HG02870 (cell line): ENCODE data around the gene TSACC.
A peak's percentile ranks its signal among the peaks of the same experiment; 100 is the strongest.
"Not testable (repeated sequence)": the region's sequence is repeated elsewhere in the genome, so short reads cannot be mapped to it uniquely, and the experiment has no call there.

Source experiments
- ATAC-seq: cut with Tn5 transposase; IDR thresholded peaks from one replicate; pipeline ENCODE4 v1.9.1; 2021; ENCODE audit warnings: mild to moderate bottlenecking, moderate library complexity; ENCODE audit not compliant: unreplicated experiment

Gene TSACC

DNA sequence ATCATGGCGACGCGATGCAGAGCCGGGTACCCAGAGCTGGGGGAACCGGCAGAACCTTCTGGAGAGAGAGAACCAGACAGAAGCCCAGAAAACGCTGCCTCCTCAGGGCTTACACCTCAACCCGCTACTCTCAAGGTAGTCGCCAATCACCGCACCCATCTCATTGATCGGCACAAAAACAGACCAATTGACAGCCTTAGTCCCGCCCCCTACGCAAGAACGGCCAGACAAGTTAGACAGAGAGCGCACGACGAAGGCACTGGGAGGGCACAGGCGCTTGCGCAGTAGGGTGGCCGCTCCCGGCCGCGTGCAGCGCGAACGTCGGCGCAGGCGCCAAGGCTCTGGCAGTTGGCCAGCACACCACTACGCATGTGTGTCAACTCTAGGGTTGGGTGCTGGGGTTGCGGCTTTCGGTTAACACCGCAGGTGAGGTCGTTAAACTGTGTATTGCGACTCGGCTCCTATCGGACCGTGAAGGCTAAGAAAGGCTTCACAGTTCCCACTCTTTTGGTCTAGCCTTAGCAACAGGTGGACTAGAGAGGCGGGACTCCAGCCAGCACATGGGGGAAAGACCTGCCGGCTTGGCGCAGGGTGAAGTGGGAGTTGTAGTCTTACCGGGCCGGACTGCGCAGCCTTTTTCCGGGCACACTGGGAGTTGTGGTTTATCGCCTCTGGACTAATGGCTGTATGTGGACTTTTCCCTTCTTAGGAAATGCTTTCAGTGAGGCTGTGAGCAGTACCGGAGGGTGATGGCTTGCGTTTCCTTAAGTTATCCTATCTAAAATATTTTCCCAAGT is at the start of gene TSACC, which contains the start of gene CCT3:
TSACC (plus strand) TSS at position 347 of the 797 bp plus-strand sequence. CDS start 1,232 bp downstream, outside the sequence.
CCT3 (minus strand) TSS at position 113 of the 797 bp plus-strand sequence; CDS start at position 5, 108 bp downstream.
- peak; percentile 90 for ATAC-seq

DNA sequence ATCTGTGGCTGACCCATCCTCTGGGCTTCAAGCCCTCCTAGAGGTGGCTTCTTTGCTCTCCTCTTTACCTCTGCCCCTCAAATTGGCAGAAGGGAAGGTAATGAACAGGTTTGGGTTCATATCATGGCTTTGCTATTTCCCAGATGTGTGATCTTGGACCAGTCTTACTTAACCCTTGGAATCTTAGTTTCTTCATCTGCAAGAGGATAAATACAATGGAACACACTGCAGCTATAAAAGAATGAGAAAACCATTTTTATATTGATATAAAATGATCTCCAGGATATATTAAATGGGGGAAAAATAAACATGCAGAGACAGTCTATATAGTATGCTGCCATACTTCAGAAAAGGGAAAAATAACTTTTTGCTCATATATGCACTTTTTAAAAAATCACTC is 48.5 kb upstream of the TSACC start:
- no peak for ATAC-seq

DNA sequence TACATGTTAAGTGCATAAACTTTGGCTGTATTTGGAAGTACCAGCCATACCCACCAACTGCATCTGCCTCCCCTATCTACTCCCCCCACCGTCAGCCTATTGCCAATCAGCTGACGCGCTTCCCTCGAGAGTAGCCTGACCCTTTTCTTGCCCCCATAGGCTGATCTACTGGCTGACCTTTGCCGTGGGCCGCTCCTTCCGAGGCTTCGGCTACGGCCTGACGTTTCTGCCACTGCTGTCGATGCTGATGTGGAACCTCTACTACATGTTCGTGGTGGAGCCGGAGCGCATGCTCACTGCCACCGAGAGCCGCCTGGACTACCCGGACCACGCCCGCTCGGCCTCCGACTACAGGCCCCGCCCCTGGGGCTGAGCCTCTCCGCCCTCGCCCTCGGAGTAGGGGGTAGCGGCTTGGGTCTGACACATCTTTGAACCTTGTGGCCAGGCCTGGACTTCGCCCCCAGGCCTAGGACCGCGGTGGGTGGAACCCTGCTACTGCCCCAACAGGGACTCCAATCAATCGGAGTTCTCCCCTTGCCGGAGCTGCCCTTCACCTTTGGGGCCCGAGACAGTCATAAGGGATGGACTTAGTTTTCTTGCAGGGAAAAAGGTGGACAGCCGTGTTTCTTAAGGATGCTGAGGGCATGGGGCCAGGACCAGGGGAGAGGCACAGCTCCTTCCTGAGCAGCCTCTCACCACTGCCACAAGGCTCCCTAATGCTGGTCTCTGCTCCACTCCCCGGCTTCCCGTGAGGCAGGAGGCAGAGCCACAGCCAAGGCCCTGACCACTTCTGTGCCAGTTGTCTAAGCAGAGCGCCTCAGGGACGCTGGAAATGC is 46.9 kb upstream of the TSACC start:
- ATAC-seq: no peak

DNA sequence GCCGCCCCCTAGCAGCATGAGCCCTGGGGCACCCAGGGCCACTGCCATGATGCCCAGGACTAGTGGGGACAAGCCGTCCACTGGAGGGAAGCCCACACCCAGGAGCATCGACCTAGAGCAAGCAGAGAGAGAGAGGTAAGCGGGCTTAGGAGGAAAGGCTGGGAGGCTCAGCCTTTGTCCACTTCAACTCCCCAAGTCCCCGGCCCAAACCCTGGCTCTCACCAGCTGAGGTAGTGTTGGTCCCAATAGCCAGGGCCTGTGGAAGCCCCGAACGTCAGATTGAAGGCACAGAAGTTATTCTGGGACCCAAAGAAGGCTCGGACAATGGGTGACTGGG is 45.3 kb upstream of the TSACC start:
- ATAC-seq: no peak

DNA sequence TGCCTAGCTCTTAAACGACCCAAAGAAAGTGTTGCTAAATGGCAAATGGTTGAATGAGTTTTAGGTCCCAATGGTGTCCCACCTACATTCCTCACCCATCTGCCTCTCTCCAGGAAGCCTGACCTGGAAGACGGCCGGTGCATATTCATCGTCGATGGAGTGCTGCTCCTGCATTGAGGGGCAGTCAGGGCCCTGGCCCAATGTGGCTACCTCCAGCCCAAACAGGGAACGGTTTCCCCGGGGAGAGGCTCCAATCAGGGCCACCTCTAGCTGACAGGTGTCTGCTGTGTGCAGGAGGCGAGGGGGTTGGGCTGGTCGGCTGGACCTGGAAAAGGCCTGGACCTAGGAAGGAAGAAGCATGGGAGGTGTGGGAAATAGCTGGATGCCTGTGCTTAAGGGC is 44.4 kb upstream of the TSACC start:
- ATAC-seq: no peak

DNA sequence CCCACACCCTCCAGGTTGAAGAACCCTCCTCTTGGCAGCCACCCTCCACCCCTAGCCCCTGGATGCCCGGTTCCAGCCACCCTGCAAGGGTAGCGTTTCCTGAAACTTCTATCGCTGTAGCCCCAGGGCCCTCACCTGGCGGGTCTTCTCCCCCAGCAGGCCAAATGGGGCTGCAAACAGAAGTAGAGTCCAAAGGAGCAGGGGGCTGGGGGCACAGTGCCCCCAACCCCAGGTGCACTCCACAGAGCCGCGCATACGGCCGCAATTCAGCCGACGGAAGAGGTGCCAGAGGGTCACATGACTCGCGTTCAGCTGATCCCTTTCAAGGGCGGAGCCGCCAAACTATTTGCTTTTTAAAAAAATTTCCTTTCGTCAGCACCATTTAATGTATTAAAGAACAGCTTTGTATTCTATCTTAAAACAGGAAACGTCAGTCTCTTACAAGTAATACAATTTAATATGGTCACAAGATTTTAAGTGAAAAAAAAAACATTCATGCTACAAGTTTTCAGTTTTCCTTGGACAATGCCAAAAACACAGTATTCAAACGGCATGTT is 42.9 kb upstream of the TSACC start, which contains the start of gene GLMP:
GLMP (minus strand) TSS at position 289 of the 557 bp plus-strand sequence; CDS start at position 255, 34 bp downstream.
- peak; percentile 45 for ATAC-seq

DNA sequence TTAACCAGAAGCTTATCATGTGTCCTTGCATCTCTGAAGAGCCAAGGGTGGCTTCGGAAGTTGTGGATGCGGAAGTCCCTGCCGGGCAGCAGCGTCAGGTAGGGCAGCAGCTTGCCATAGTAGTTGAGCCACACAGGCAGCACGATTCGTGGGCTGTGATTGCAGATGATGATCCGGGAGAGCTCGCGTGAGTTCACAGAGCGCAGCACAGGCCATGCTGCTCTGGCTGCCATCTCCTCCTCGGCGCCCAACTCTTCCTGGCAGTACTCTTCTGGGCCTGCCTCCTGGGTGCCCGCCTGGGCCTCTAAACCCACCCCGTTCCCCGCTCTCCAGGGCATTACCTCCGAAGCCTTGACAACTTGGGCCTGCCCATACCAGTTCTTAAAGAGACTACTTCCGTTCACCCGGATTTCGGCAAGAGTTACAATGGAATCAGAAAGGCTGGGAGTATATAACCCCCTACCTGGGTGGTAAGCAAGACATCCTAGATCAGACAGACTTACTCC is 39.4 kb upstream of the TSACC start, which contains the start of gene VHLL:
VHLL (minus strand) TSS at position 456 of the 506 bp plus-strand sequence; CDS start at position 338, 118 bp downstream.
- no peak for ATAC-seq

DNA sequence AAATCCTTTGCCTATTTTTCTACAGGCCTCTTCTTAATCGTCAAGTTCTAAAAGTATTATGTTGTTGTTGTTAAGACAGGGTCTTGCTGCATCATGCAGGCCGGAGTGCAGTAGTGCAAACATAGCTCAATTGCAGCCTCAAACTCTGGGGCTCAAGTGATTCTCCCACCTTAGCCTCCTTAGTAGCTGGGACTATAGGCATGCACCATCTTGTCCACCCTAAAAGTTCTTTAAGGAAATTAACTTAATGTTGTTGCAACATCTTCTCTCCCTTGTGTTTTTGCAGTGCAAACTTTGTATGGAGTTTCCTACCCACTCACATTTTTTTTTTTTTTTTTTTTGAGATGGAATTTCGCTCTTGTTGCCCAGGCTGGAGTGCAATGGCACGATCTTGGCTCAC is 35.1 kb upstream of the TSACC start:
- ATAC-seq: no peak

DNA sequence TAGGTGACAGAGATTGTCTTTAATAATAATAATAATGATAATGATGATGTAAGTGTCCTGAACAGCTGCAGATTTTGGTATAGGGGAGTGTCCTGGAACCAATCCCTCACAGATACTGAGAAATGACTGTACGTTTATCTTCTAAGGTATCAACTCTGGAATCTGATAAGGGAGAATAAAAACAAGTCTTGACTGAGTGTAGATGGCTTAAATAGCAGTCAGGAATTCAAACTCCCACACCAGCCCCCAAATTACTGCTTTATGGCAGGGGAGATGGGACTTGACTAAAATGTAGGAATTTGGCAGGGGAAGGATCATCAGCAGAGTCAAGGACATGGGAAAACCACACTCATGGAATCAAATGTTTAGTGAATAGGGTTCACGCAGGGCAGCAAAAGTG is 33.1 kb upstream of the TSACC start:
- ATAC-seq: no peak

DNA sequence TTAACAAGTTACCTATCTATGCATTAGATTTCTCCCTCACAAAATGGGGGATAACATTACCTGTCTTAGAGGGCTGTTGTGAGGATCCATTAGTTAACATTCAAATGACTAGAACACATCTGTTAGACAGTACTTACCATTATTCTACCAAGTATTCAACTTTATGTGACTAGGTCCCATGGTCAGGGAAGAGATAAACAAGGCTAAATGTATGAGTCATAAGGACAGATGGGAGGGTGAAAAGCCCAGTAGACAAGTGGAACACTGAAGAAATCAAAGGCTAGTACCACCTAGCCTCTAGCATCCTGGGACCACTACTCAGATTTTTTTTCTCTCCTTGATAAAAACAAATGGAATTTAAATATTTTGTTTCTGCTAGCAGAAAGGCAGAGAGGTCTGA is 30.2 kb upstream of the TSACC start:
- ATAC-seq: no peak

DNA sequence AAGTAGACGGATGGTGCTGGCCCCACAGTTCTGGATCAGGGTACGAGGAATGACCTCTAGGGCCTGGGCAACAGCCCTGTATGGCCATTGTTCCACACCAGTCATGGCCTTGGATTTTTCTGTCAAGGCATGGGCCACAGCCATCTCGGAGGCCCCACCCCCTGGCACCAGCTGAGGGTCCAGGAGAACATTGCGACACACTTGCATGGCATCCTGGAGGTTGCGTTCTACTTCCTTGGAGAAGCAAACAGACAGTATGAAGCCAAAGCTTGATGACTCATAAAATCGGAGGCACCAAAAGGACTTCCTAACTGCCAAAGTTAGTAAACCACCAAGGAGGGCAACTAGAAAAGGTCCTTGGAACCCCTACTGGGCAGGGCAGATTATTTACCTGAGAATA is 27.4 kb upstream of the TSACC start:
- no peak for ATAC-seq

DNA sequence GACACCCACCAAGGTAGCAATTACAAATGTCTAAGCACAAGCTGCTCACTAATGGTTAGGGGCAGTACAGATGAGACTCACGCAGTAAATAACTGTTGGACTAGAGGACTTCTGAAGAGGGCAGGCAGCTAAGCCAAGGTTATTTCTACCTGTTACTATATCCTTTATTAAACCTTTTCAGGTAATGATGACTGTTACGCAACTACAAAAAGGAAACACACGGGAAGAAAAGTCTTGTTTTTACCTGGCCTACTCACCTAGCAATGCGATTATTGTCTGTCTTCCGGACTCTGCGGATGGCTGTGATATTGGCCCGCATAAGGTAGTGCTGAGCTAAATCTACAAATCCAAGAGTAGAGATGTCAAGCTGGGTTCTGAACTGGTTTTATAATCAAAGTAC is 21.4 kb upstream of the TSACC start:
- ATAC-seq: no peak

DNA sequence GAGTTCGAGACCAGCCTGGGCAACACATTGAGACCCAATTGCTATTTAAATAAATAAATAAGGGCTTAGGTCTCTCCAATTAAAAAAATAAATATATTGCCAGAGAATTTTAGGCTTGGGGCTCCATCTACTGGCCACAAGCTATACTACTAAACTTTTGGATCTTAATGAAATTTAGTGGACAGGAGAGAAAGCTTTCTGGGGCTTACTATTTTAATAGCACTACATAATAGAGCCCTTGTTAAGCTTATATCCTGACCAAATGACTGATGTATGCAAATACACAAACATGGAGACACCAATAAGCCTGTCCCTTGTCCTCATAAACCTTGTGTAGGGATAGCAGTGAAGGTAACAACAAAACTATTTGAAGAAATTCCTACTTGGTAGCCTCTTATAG is 18.7 kb upstream of the TSACC start:
- ATAC-seq: no peak

DNA sequence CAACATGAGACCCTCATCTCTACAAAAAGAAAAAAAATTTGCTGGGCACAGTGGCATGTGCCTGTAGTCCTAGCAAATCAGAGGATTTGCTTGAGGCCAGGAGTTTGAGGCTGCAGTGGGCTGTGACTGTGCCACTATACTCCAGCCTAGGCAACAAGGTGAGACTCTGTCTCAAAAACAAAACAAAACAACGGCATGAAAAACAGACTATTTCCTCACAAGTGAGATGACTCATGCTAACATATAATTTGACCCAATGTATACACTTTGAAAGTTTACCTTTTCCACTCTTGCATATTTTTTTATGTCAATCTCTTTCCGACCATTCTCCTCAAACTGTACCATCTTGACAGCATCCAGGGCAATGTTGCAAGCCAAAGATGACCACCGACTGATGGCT is 17.8 kb upstream of the TSACC start:
- no peak for ATAC-seq

DNA sequence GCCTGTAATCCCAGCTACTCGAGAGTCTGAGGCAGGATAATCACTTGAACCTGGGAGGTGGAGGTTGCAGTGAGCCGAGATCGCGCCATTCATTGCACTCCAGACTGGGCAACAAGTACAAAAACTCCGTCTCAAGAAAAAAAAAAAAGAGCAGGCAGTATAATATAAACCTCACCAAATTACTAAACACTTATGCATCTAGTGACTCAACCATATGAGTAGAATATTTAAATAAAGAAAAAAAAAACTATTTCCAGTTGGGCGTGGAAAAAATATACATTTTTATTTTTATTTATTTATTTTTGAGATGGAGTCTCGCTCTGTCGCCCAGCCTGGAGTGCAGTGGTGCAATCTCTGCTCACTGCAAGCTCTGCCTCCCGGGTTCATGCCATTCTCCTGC is 15.1 kb upstream of the TSACC start:
- ATAC-seq: not testable (repeated sequence)

DNA sequence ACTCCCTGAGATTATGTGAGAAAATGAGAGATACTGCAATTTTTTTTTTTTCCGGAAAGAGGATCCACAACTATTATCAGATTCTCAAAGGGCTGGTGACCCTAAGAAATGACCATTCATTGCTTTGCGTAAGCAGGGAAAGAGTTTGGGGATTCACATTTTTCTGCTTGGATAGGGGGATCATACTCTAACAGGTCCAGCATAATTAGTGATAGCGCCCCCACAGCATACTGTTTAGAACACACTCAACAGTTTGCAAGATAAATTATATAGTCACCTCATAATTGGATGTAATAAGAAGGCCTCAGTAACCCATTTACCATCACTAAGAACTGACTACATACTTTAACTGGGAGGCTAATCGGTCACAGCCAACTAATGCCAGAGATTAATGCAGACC is 2.1 kb upstream of the TSACC start:
- ATAC-seq: no peak

DNA sequence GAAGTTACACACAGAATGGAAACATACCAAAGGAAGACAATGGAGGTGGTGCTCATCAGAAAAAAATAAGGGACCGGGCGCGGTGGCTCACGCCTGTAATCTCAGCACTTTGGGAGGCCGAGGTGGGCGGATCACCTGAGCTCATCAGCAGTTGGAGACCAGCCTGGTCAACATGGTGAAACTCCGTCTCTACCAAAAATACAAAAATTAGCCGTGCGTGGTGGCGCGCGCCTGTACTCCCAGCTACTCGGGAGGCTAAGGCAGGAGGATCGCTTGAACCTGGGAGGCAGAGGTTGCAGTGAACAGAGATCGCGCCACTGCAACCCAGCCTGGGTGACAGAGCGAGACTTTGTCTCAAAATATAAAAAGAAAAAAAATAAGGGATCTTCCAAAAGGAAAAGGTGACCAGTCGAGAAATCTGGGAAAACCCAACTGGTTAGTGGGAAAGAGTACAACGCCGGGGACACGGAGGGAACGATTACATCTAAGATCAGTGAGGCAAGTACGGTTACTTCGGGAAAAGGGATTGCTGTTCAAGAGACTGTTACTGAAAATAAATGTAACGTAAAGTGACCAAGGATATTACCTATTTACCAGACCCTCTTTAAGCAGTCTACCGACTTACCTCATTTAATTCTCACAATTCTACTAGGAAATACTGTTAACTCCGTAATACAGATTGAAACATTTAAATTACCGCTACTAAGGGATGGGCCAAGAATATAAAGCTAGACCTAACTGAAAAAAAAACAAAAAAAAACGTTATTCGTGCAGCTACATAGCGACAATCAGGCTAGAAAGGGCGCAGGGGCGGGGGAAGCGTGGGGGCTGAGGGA is 1.1 kb upstream of the TSACC start:
- ATAC-seq: no peak

DNA sequence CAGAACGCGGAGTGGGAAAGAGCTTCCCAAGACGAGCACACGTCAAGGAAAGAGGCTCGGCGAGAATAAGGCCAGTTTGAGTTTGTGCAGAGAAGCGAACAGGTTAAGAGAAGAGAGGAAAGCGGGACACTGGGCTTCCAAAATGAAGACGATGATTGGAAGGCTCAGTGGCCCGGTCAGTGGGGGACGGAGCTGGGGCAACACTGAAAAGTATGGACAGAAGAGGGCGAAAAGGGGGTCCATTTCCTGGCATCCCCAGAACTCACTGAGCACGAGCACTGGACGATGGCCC is 492 bp upstream of the TSACC start:
- ATAC-seq: no peak

DNA sequence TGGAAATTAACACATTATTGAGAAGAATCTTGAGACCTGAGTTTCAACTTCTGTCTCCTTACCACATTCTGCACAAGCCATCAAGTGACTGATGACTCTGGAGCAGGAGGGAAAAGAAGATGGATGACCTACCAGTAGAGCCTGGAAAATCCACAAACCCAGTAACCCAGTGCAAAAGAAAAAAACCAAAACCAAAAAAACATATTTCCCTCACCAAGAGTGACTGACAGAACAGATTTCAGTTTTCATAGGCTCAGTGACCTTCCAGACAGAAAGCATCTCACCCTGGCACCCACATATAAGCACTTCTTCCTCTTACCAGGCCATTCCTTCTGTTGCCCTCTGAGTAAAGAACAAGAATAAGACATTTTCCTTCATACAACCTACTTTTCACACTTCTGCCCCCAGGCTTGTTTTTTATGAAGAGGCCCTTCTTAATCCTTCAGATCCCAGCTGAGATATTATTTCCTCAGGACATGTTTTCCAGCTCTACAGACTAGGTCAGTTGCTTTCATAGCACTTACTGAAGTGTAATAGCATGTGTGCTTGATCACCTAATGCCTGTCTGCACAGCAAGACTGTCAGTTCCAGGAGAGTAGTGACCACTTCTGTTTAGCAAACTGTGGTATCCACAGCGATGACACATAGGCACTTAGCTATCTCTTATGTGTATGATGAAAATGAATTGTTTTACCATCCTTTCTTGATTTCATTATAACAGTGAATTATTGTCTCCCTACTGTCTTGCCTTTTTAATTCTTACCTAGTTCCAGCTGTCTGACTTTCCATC is 4.0 kb downstream of the TSACC start:
- no peak for ATAC-seq

DNA sequence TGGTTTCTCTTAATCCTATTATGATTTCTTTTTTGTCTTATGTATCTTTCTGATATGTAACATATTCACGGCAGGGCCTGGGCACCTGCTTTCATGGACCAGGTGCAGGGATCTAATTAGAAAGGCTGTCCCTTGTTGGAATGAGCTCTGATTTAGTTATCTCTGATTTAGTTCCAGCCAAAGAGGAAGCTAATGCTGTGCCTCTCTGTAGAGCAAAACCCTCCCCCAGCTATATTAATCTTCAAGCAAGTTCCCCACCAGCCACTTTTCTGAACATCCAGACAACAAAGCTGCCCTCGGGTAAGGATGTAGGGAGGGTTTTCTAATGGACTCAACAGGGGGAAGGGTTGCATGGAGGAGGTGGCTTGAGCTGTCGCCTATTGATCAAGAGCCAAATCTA is 6.1 kb downstream of the TSACC start:
- no peak for ATAC-seq
